Trophoblast cell (in vitro differentiated cells and primary cell): ENCODE data around the gene AFF2.

Source experiments
- DNase-seq, 2 donors: peaks; one replicate each; pipeline ENCODE4 v3.0.0-alpha.2; 2016
- H2AFZ ChIP-seq: 2 replicates; pipeline ENCODE4 v1.6.1; 2013; ENCODE audit warnings: low read length, moderate library complexity, mild to moderate bottlenecking; ENCODE audit not compliant: insufficient read depth, poor library complexity
- H2AK5ac ChIP-seq: 2 replicates; pipeline ENCODE4 v1.6.1; 2013; ENCODE audit warnings: mild to moderate bottlenecking, low read length
- H2BK120ac ChIP-seq: 2 replicates; pipeline ENCODE4 v1.6.1; 2013; ENCODE audit warnings: low read length, mild to moderate bottlenecking, moderate library complexity; ENCODE audit not compliant: insufficient read depth, poor library complexity
- H2BK12ac ChIP-seq: 2 replicates; pipeline ENCODE4 v1.6.1; 2013; ENCODE audit warnings: mild to moderate bottlenecking, low read length, moderate library complexity
- H2BK5ac ChIP-seq: 2 replicates; pipeline ENCODE4 v1.6.1; 2013; ENCODE audit warnings: low read length, low read depth, moderate library complexity, mild to moderate bottlenecking; ENCODE audit not compliant: poor library complexity
- H3K14ac ChIP-seq: 2 replicates; pipeline ENCODE4 v1.6.1; 2013; ENCODE audit warnings: mild to moderate bottlenecking, low read length
- H3K18ac ChIP-seq: 2 replicates; pipeline ENCODE4 v1.6.1; 2013; ENCODE audit warnings: mild to moderate bottlenecking, low read length
- H3K23ac ChIP-seq: 2 replicates; pipeline ENCODE4 v1.6.1; 2013; ENCODE audit warnings: low read length
- H3K27ac ChIP-seq: 2 replicates; pipeline ENCODE4 v1.5.1; 2013; ENCODE audit warnings: low read depth, mild to moderate bottlenecking, inconsistent platforms, low read length, moderate library complexity
- H3K27me3 ChIP-seq: 2 replicates; pipeline ENCODE4 v1.6.1; 2013; ENCODE audit warnings: inconsistent platforms, mild to moderate bottlenecking, low read length, moderate library complexity; ENCODE audit not compliant: insufficient read depth
- H3K36me3 ChIP-seq, 2 experiments: 1 replicate in 1 of 2; 2 replicates in 1 of 2; pipeline ENCODE4 v1.6.1; 2013; ENCODE audit warnings: low read length in 2 of 2, mild to moderate bottlenecking in 2 of 2, moderate library complexity in 1 of 2; ENCODE audit not compliant: insufficient read depth in 2 of 2, control insufficient read depth in 1 of 2
- H3K4ac ChIP-seq: 2 replicates; pipeline ENCODE4 v1.6.1; 2013; ENCODE audit warnings: low read depth, mild to moderate bottlenecking, low read length, moderate library complexity
- H3K4me1 ChIP-seq, 2 experiments: 1 replicate in 1 of 2; 2 replicates in 1 of 2; pipeline ENCODE4 v1.6.1; 2013; ENCODE audit warnings: low read length in 2 of 2, mild to moderate bottlenecking in 2 of 2, moderate library complexity in 1 of 2; ENCODE audit not compliant: insufficient read depth in 2 of 2, control insufficient read depth in 1 of 2
- H3K4me2 ChIP-seq: 2 replicates; pipeline ENCODE4 v1.6.1; 2013; ENCODE audit warnings: inconsistent platforms, mild to moderate bottlenecking, low read length, moderate library complexity
- H3K4me3 ChIP-seq: 2 replicates; pipeline ENCODE4 v1.5.1; 2013; ENCODE audit warnings: mild to moderate bottlenecking, low read depth, low read length, inconsistent platforms
- H3K79me1 ChIP-seq: one replicate; pipeline ENCODE4 v1.6.1; 2013; ENCODE audit warnings: low read length
- H3K79me2 ChIP-seq: 2 replicates; pipeline ENCODE4 v1.6.1; 2013; ENCODE audit warnings: low read length, mild to moderate bottlenecking; ENCODE audit not compliant: control insufficient read depth, insufficient read depth, poor library complexity
- H3K9ac ChIP-seq: 2 replicates; pipeline ENCODE4 v1.6.1; 2013; ENCODE audit warnings: mild to moderate bottlenecking, low read length
- H3K9me3 ChIP-seq: 2 replicates; pipeline ENCODE4 v1.6.1; 2013; ENCODE audit warnings: low read depth, mild to moderate bottlenecking, control low read depth, inconsistent platforms, low read length; ENCODE audit not compliant: insufficient read depth
- H4K12ac ChIP-seq: 2 replicates; pipeline ENCODE4 v1.6.1; 2013; ENCODE audit warnings: low read depth, mild to moderate bottlenecking, low read length, moderate library complexity
- H4K8ac ChIP-seq: 2 replicates; pipeline ENCODE4 v1.6.1; 2013; ENCODE audit warnings: low read depth, mild to moderate bottlenecking, low read length, moderate library complexity
- H4K91ac ChIP-seq: one replicate; pipeline ENCODE4 v1.6.1; 2013; ENCODE audit warnings: low read depth, mild to moderate bottlenecking, low read length, moderate library complexity
- WGBS: extraction: QIAGEN DNeasy Blood & Tissue Kit; methylation state at CpG from one replicate; pipeline ENCODE4 v1.1.7; 2013; ENCODE audit warnings: missing lambda C conversion rate; ENCODE audit not compliant: insufficient read length, insufficient coverage; ENCODE audit errors: extremely low coverage; 5-methylcytosine and 5-hydroxymethylcytosine counted together

AFF2 gene

GRCh38 chrX:148540114-148540513 is 39.7 kb downstream of the AFF2 start:
- H3K9me3 ChIP-seq, result no peaks in the 10 kb centered on the region
- no peak overlapping the region for H3K18ac ChIP-seq
- no peak overlapping the region for H2AK5ac ChIP-seq
- no peak overlapping the region for H3K23ac ChIP-seq
- H4K12ac ChIP-seq, result no peak overlapping the region
- no peaks in the 10 kb centered on the region for H3K79me2 ChIP-seq
- no peak overlapping the region for H2BK120ac ChIP-seq
- H3K36me3 ChIP-seq, result no peaks in the 10 kb centered on the region
- no peaks in the 10 kb centered on the region for H3K79me1 ChIP-seq
- H3K4me3 ChIP-seq, result no peak overlapping the region
- H3K27ac ChIP-seq, result no peak overlapping the region
- no peak overlapping the region for H2AFZ ChIP-seq
- H3K4ac ChIP-seq, result no peak overlapping the region
- no peak overlapping the region for H3K4me2 ChIP-seq
- no CpG with 5 or more reads among the region's 1 CpG for WGBS
- H3K27me3 ChIP-seq, result no peaks in the 10 kb centered on the region
- no peak overlapping the region for H4K8ac ChIP-seq
- no peak overlapping the region for H4K91ac ChIP-seq
- no peak overlapping the region for H2BK5ac ChIP-seq
- H3K9ac ChIP-seq, result no peak overlapping the region
- no peak for DNase-seq
- H3K4me1 ChIP-seq, result peaks cover 0 to 2% of the 10 kb centered on the region in 2 experiments
- no peak overlapping the region for H3K14ac ChIP-seq
- no peak overlapping the region for H2BK12ac ChIP-seq

GRCh38 chrX:148540671-148541583 is 40.5 kb downstream of the AFF2 start:
- Histone ChIP-seq H4K91ac (no peak overlapping the region), H4K8ac (no peak overlapping the region), H3K4me3 (no peak overlapping the region), H4K12ac (no peak overlapping the region), H3K9ac (no peak overlapping the region), H3K36me3 (no peaks in the 10 kb centered on the region), H3K4me2 (no peak overlapping the region), H3K4ac (no peak overlapping the region), H2BK5ac (no peak overlapping the region), H3K79me2 (no peaks in the 10 kb centered on the region), H3K9me3 (no peaks in the 10 kb centered on the region), H3K4me1 (peaks cover 0 to 2% of the 10 kb centered on the region in 2 experiments), H3K18ac (no peak overlapping the region), H3K14ac (no peak overlapping the region), H3K79me1 (no peaks in the 10 kb centered on the region), H3K27ac (no peak overlapping the region), H2BK12ac (no peak overlapping the region), H2BK120ac (no peak overlapping the region), H3K27me3 (no peaks in the 10 kb centered on the region), H2AK5ac (no peak overlapping the region), H3K23ac (no peak overlapping the region), H2AFZ (no peak overlapping the region)
- DNase-seq, result no peak
- no CpG with 5 or more reads among the region's 10 CpGs for WGBS

DNA sequence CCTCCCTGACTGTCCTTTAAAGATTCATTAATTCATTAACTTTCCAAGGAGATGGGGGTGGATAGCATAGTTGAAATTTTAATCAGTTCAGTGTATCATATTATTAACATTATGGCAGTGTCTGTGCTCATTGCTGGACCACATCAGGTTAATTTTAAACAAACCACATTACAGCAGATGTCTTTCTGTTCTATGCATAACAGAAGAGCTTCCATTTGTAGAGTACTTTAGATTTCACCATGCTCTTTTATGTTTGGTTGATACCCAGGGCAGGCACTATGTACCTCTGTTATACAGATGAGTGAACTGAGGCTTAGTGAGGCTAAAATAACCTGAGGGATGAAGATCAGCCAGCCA is 41.1 kb downstream of the AFF2 start:
- Histone ChIP-seq H2BK12ac (no peak overlapping the region), H3K18ac (no peak overlapping the region), H3K23ac (no peak overlapping the region), H3K79me2 (no peaks in the 10 kb centered on the region), H3K4me3 (no peak overlapping the region), H4K8ac (no peak overlapping the region), H2BK5ac (no peak overlapping the region), H2BK120ac (no peak overlapping the region), H3K4me2 (no peak overlapping the region), H3K79me1 (no peaks in the 10 kb centered on the region), H3K27me3 (no peaks in the 10 kb centered on the region), H3K4me1 (no peaks in the 10 kb centered on the region), H3K36me3 (no peaks in the 10 kb centered on the region), H3K14ac (no peak overlapping the region), H4K12ac (no peak overlapping the region), H4K91ac (no peak overlapping the region), H3K4ac (no peak overlapping the region), H3K27ac (no peak overlapping the region), H2AK5ac (no peak overlapping the region), H3K9ac (no peak overlapping the region), H3K9me3 (no peaks in the 10 kb centered on the region), H2AFZ (no peak overlapping the region)
- no peak for DNase-seq

- no peaks in the 10 kb centered on the region for H3K36me3 ChIP-seq
- H2BK5ac ChIP-seq, result no peak overlapping the region
- no peaks in the 10 kb centered on the region for H3K4me1 ChIP-seq
- H3K27me3 ChIP-seq, result no peaks in the 10 kb centered on the region
- no peak overlapping the region for H4K91ac ChIP-seq
- no peaks in the 10 kb centered on the region for H3K9me3 ChIP-seq
- no peak overlapping the region for H3K9ac ChIP-seq
- H3K23ac ChIP-seq, result no peak overlapping the region
- H4K12ac ChIP-seq, result no peak overlapping the region
- H2BK120ac ChIP-seq, result no peak overlapping the region
- H3K14ac ChIP-seq, result no peak overlapping the region
- no peak overlapping the region for H3K27ac ChIP-seq
- H3K4me3 ChIP-seq, result no peak overlapping the region
- H3K4ac ChIP-seq, result no peak overlapping the region
- no peaks in the 10 kb centered on the region for H3K79me1 ChIP-seq
- H3K18ac ChIP-seq, result no peak overlapping the region
- DNase-seq, result no peak
- no peak overlapping the region for H2AK5ac ChIP-seq
- no peak overlapping the region for H2AFZ ChIP-seq
- H3K4me2 ChIP-seq, result no peak overlapping the region
- H2BK12ac ChIP-seq, result no peak overlapping the region
- H3K79me2 ChIP-seq, result no peaks in the 10 kb centered on the region
- no peak overlapping the region for H4K8ac ChIP-seq
- WGBS, result no CpG with 5 or more reads among the region's 5 CpGs
Observed at GRCh38 chrX:148542481-148543255, 42.3 kb downstream of the AFF2 start.
